Bronchial epithelial cell (primary cell): ENCODE measurements around the gene THBS4. TPM values are rescaled to one million over a fixed set of nuclear protein-coding genes. Genes with fewer than 3 reads are reported as not detected.

ENCODE experiments used
- DNase-seq: peaks from one replicate; pipeline ENCODE4 v3.0.0-alpha.2; 2010; ENCODE audit warnings: low read depth
- FAIRE-seq: peaks from 2 replicates; lab custom pipeline; 2011; peaks lifted over from hg19 to GRCh38; lab: Jason Lieb, UNC
- H3K27me3 ChIP-seq: 2 replicates; pipeline ENCODE4 v1.5.1; 2011; ENCODE audit warnings: low read length; ENCODE audit not compliant: control insufficient read depth, insufficient read depth
- H3K36me3 ChIP-seq: 2 replicates; pipeline ENCODE4 v1.5.1; 2011; ENCODE audit warnings: low read length; ENCODE audit not compliant: control insufficient read depth, insufficient read depth
- H3K4me3 ChIP-seq: 2 replicates; pipeline ENCODE4 v1.5.1; 2011; ENCODE audit warnings: mild to moderate bottlenecking, low read depth, low read length, control low read depth
- CTCF ChIP-seq: IDR thresholded peaks from 2 replicates; pipeline ENCODE4 v1.5.1; 2011; ENCODE audit warnings: mild to moderate bottlenecking, moderate library complexity, low read length, control low read depth, inconsistent platforms; ENCODE audit not compliant: insufficient read depth, severe bottlenecking
- total RNA-seq: library from RNA; depleted of rRNA; stranded (reverse); fragments of >200 nt; gene quantifications from 2 replicates; pipeline ENCODE4 v1.2.1, GENCODE V29; 2014

Gene THBS4
- total RNA-seq, 1 donor from 2014 or later: 0.26 TPM

- no peaks in the 10 kb centered on the region for H3K36me3 ChIP-seq
- DNase-seq: no peak
- H3K27me3 ChIP-seq: no peaks in the 10 kb centered on the region
- TF ChIP-seq CTCF: no peak
- H3K4me3 ChIP-seq: no peak overlapping the region
- FAIRE-seq: no peak
Observed at GRCh38 chr5:79999722-80000121, 35.4 kb upstream of the THBS4 start.

- TF ChIP-seq CTCF: no peak
- H3K36me3 ChIP-seq: no peaks in the 10 kb centered on the region
- H3K27me3 ChIP-seq: no peaks in the 10 kb centered on the region
- FAIRE-seq (no peak), DNase-seq (no peak)
- no peak overlapping the region for H3K4me3 ChIP-seq
Observed at GRCh38 chr5:80002677-80003076, 32.5 kb upstream of the THBS4 start.

GRCh38 chr5:80008995-80009765 is 26.0 kb upstream of the THBS4 start:
- Histone ChIP-seq H3K27me3 (no peaks in the 10 kb centered on the region), H3K4me3 (no peak overlapping the region), H3K36me3 (no peaks in the 10 kb centered on the region)
- DNase-seq (no peak), FAIRE-seq (no peak)
- TF ChIP-seq CTCF: no peak

- DNase-seq: no peak
- Histone ChIP-seq H3K36me3 (no peaks in the 10 kb centered on the region), H3K27me3 (no peaks in the 10 kb centered on the region), H3K4me3 (no peak overlapping the region)
- no peak for TF ChIP-seq CTCF
- FAIRE-seq: peak; percentile 52
Observed at GRCh38 chr5:80010754-80011392, 24.3 kb upstream of the THBS4 start.

- FAIRE-seq: no peak
- no peaks in the 10 kb centered on the region for H3K36me3 ChIP-seq
- peaks cover 2% of the 10 kb centered on the region for H3K27me3 ChIP-seq
- H3K4me3 ChIP-seq: no peak overlapping the region
- TF ChIP-seq CTCF: no peak
- DNase-seq: no peak
Observed at GRCh38 chr5:80025069-80025468, 10.1 kb upstream of the THBS4 start.
